Spleen (tissue), 7 donors: ENCODE measurements around the gene FNDC7.

ENCODE experiments used
- CTCF ChIP-seq, 11 experiments: fragments of 200-600 bp in 7 of 11; fragments of 450-650 bp in 4 of 11; sonication (generic) in 4 of 11; IDR thresholded peaks in 8 of 11; conservative IDR thresholded peaks in 3 of 11; 1 replicate in 7 of 11; 2 replicates in 4 of 11; pipeline versions ENCODE4 v1.4.0 to v1.8.0; 2016 to 2021; ENCODE audit warnings: antibody characterized with exemption in 11 of 11, inconsistent platforms in 4 of 11, mild to moderate bottlenecking in 1 of 11
- POLR2AphosphoS5 ChIP-seq, 3 donors: sonication (generic); formaldehyde crosslinking; IDR thresholded peaks; one replicate each; pipeline ENCODE4 v1.5.1; 2017; ENCODE audit warnings: antibody characterized with exemption in 3 of 3
- donor health status: DM: no; HTN: no; CAD: no; lungs with moderate emphysema.
- donor health status: DM: no; HTN: no; CAD: no.
- donor health status: DM: no; HTN: no; CAD: no.

- no peak for TF ChIP-seq CTCF (IDR thresholded peaks at IDR 0.05 in 8 of 11, conservative IDR thresholded peaks at IDR 0.05 in 3 of 11)
- TF ChIP-seq POLR2AphosphoS5 (IDR thresholded peaks at IDR 0.05): no peak
These were observed 46.1 kb downstream of the FNDC7 start for GRCh38 chr1:108758796-108759195.
